Measurements from ENCODE around the gene HYCC1.
"Not testable (repeated sequence)": the region's sequence is repeated elsewhere in the genome, so short reads cannot be mapped to it uniquely, and the experiment has no call there.

HYCC1 gene

GRCh38 chr7:22983257-22983855 is 30.6 kb downstream of the HYCC1 start:
- no peak for DNase-seq

- DNase-seq, result no peak
Observed at GRCh38 chr7:22980422-22980821, 33.5 kb downstream of the HYCC1 start.

GRCh38 chr7:22979861-22980260 is 34.1 kb downstream of the HYCC1 start:
- DNase-seq, result no peak

GRCh38 chr7:22979251-22979650 is 34.7 kb downstream of the HYCC1 start:
- DNase-seq, result no peak

GRCh38 chr7:22974636-22975035 is 39.3 kb downstream of the HYCC1 start:
- DNase-seq, result not testable (repeated sequence)

- DNase-seq, result no peak
Observed at GRCh38 chr7:22972207-22972606, 41.7 kb downstream of the HYCC1 start.

GRCh38 chr7:22969010-22969431 is 44.9 kb downstream of the HYCC1 start:
- no peak for DNase-seq

All from NCI-H187 treated with DMSO at 0.1 percent for 48 hours (cell line).